Activated CD8-positive, alpha-beta memory T cell treated with anti-CD3 and anti-CD28 coated beads for 4 hours (primary cell): ENCODE data around the gene UBE2E1.

Experiments
- DNase-seq, 2 donors: peaks; one replicate each; pipeline ENCODE4 v3.0.0-alpha.2; 2020; ENCODE audit warnings: low read depth in 2 of 2

UBE2E1 gene

GRCh38 chr3:23805633-23806533 is at the start of gene UBE2E1:
Gene UBE2E1 (plus strand): TSS chr3:23805955. CDS start chr3:23807270, 1,315 bp downstream.
- peak; percentile 44 to 49 for DNase-seq

GRCh38 chr3:23756206-23756840 is 49.4 kb upstream of the UBE2E1 start:
- DNase-seq, result no peak

DNA sequence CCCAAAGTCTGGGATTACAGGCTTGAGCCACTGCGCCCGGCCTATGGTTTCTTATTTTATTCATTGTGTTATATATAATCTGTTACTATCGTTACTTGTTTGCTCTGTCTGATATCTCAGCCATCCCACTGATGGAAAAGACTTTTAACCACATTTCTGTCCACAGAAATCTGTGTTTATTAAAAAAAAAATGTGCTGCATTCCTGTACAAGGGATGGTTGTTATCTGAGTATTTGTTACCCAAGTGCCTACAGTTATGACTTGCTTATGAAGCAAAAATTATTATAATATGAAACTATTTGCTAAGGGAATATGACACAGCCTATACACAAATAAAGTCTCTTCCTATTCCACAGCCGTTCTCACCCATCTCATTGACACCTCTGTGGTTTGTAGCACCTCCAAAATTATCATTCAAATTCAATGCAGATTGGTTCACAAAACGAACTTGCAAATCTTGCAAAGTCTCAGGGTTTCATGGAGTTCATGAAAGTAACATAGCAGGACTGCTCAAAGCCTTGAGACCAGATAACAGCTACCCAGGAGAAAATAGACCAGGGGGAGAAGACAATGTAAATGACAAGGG is 47.4 kb upstream of the UBE2E1 start:
- DNase-seq, result no peak

GRCh38 chr3:23760325-23760724 is 45.4 kb upstream of the UBE2E1 start:
- DNase-seq, result no peak

GRCh38 chr3:23760871-23761373 is 44.8 kb upstream of the UBE2E1 start:
- no peak for DNase-seq

- DNase-seq, result no peak
Measured at GRCh38 chr3:23761440-23761896, 44.3 kb upstream of the UBE2E1 start.

DNA sequence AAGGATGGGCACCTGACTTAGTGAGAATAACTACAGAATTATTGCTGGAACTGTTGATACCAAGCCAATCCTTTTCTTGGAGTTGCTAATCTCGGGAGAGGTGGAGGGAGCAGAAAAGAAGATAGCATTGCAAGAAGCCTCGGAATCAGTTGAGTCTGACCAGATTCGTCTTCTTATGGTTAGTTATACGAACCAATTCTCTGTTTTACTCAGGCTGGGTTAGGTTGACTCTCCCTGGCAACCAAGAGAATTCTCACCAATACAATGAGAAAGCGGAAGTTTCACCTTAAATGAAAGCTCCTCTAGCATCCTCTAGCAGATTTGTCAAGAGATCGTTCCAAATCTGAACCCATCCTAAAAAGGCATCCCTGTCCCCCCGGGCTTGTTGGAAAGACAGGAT is 43.5 kb upstream of the UBE2E1 start:
- DNase-seq, result no peak

GRCh38 chr3:23762759-23763477 is 42.8 kb upstream of the UBE2E1 start:
- no peak for DNase-seq

DNA sequence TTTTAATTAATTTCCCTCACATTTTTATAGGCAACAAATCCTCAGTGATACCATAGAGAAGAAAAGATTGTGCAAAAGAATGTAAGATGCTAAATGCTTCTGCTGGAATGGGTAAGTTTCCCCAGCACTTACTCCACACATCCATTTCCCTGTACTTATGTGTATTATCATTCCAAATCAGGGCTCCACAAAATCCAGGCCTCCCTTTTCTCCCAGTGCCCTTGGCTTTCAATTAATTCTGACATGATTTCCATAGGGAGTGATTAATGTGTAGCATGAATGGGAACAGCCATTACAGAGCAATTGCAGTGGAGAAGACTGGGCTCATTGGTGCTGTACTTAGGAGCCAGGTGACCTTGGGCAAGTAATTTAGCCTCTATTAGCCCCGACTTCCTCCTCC is 41.3 kb upstream of the UBE2E1 start:
- DNase-seq, result no peak

DNA sequence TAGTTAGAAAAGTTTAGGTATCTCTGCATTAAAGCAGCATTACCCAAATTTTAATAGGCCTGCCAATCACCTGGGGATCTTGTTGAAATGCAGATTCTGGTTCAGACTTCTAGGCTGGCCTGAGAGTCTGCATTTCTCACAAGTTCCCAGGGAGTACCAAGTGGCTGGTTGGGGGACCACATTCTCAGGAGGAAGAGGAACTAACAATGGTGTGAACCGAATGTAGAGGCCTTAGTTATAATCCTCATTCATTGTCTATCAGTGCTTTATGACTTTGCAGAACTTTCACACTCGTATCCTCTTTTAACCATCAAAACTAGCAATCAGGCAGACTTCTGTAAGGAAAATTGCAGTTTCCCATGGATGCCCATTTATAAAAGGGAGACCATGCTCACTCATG is 38.2 kb upstream of the UBE2E1 start:
- DNase-seq, result no peak

DNA sequence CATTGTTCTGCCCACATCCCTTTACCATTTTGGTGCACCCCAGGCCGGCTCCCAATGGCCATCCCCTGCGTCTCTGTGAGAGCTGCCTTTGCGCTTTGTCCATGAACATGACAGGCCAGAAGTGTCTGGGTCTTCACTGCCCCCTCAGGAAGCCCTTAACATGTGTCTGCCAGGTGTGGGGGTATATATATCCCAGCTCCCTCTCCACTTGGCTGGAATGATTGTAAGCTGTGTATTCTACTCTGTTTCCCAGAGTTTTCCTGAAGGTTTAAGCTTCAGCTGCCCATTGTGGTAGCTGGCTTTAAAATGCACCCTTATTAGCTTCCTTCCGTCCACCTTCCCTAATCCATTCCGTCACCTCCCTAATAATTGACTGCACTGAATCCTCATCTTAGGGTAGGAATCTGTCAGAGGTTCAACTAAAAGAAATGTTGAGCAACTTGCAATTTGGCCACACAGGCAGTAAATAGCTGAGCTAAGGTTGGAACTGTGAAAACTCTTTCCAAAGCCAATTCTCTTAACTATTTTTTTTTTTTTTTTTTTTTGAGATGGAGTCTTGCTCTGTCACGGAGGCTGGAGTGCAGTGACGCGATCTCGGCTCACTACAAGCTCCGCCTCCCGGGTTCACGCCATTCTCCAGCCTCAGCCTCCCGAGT is 30.4 kb upstream of the UBE2E1 start:
- no peak for DNase-seq

GRCh38 chr3:23776352-23776891 is 29.3 kb upstream of the UBE2E1 start:
- DNase-seq, result no peak

DNA sequence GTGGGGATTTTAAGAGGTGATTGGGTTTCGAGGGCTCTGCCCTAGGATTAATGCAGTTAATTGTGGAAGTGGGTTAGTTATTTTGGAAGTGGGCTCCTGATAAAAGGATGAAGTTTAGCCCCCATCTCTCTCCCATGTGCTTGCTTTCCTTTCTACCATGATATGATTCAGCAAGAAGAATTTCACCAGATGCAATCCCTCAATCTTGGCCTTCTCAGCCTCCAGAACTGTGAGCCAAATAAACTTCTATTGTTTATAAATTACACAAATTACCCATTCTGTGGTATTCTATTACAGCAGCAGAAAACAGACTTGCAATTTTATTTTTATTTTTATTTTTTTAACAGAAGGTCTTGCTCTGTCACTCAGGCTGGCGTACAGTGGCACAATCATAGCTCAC is 27.3 kb upstream of the UBE2E1 start:
- DNase-seq, result no peak

DNA sequence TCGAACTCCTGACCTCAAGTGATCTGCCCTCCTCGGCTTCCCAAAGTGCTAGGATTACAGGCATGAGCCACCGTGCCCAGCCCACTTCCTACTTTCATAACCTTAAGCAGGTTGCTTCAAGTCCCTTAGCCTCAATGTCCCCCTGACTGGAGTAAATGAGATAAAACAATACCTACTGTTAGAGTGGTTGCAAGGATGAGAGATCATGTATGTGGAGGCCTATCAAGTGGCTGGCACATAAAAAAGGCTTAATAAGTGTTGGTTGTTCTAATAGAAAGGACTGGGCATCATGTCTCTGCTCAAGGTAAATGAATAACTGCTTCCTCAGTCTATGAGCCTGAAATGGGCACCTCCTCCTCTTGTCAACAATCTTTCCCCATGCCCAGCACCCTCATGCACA is 25.9 kb upstream of the UBE2E1 start:
- DNase-seq, result no peak

DNA sequence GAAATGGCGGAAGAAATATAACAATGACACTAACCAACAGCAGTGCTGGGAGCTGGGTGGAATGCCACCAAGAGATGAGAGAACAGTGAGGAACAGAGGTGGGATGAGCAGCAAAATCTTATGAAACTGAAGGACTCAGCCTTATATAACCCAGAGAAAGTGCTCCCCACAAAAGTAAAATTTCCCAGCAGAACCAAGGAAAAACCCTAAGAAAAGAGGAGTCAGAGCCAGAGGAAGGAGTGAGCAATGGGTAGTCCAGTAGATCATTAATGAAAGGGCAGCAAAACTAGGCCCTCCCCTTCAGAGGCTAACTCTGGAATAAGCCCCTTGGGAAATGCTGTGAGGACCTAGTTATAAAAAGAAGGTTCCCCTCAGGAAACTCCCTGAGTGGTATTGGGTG is 24.7 kb upstream of the UBE2E1 start:
- DNase-seq, result no peak

DNA sequence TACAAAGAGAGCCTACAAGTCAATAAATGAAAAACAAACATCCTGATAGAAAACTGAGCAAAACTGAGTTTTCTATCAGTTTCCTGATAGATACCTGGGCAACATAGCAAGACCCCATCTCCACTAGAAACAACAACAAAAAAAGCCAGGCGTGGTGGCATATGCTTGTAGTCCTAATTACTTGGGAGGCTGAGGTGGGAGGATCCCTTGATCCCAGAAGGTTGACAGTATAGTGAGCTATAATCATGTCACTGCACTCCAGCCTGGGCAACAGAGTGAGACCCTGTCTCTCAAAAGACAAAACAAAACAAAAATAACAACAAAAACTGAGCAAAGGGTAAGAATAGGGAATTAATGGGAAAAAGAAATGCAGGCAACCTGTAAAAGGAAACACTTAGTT is 23.9 kb upstream of the UBE2E1 start:
- no peak for DNase-seq

- DNase-seq, result no peak
Measured at GRCh38 chr3:23785097-23785645, 20.6 kb upstream of the UBE2E1 start.

- DNase-seq, result no peak
Measured at GRCh38 chr3:23785882-23786281, 19.9 kb upstream of the UBE2E1 start.

DNA sequence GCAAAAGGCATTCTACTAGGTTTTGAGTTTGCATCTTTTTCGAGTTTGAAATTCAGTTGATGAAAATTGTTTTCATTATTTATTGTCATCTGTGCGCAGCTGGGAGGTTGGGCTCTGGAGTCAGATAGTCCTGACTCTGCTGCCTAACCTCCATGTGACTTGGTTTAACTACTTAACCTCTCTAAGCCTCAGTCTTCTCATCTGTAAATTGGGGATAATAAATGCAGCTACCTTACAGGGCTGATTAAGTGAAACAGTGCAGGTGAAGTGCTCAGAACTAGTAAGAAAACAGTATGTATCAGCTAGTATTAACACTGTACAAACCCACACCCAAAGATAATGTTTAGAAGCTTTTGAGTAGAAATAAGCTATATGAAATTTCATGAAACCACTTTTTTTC is 14.1 kb upstream of the UBE2E1 start:
- DNase-seq, result no peak

DNA sequence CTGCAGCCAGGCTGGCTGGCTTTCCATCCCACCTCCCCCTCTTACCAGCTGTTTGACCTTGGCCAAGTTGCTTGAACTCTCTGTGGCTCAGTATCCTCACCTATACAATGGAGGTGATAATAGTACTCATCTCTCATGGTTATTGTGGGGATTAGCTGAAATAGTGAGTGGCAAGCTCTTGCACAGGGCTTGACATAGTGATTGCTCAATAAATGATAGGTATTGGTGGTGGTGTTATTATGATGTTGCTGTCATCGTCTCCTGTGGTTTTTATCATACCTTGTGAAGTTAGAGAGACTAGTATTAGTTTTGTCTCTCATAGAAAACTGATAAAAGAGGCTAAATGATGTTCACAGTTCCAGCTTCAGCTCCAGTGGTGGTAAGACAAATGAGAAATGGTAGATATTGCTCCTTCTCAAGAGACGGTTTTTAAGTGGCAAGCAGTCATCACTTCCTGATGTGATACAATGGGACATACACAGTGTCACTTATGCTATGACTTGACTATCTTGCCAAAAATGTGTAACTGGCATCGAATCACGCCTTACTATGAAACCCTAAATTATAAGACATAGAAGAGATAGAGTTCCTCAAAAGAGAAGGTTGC is 12.1 kb upstream of the UBE2E1 start:
- no peak for DNase-seq
